ENCODE results near the gene PPP6C. TPM values are rescaled to one million over a fixed set of nuclear protein-coding genes. Genes with fewer than 3 reads are reported as not detected.

The PPP6C gene
- total and polyA plus RNA-seq, 2 of the 13 experiments (the other 11 are each of a cell fraction or from before 2014, with no cell fraction given) = 18.5 to 20.9 TPM

- TF ChIP-seq ZFP36 (IDR thresholded peaks at IDR 0.05; ENCODE audit: borderline replicate concordance, low read depth, low read length, partially characterized antibody) (no peak), ZNF503 (CRISPR knock-in tag; IDR thresholded peaks at IDR 0.05) (no peak; the same call in 1 of the 2 replicates), AGO2 (optimal IDR thresholded peaks at IDR 0.05; ENCODE audit: low read depth, low read length) (peak; percentile 61), ZBTB26 (CRISPR knock-in tag; IDR thresholded peaks at IDR 0.05; ENCODE audit: borderline replicate concordance) (peak; percentile 77; the same call in 1 of the 2 replicates), POLR2A (IDR thresholded peaks at IDR 0.05; ENCODE audit: insufficient read depth in 1 of 2, low read depth in 2 of 2, low read length in 2 of 2) (peak; percentile 94), THAP9 (CRISPR knock-in tag; IDR thresholded peaks at IDR 0.05; ENCODE audit: borderline replicate concordance) (peak; percentile 70; the same call in 1 of the 2 replicates), ZNF780A (CRISPR knock-in tag; IDR thresholded peaks at IDR 0.05) (no peak), SALL1 (CRISPR knock-in tag; IDR thresholded peaks at IDR 0.05) (peak; percentile 83), PTBP1 (IDR thresholded peaks at IDR 0.05; ENCODE audit: low read depth, low read length, poor library complexity, severe bottlenecking) (peak; percentile 18), MXI1 (IDR thresholded peaks at IDR 0.05; ENCODE audit: borderline replicate concordance, low read depth, low read length) (peak; percentile 74; the same call in 2 of the 3 replicates), ZC3H13 (CRISPR knock-in tag; IDR thresholded peaks at IDR 0.05) (peak; percentile 60; the same call in 1 of the 2 replicates), DNMT1 (CRISPR knock-in tag; IDR thresholded peaks at IDR 0.05) (0 out of 2 replicates have a peak, but pooled peaks have one; percentile 61), MAX (IDR thresholded peaks at IDR 0.05) (peak; percentile 96), HOXA5 (CRISPR knock-in tag; IDR thresholded peaks at IDR 0.05) (0 out of 2 replicates have a peak, but pooled peaks have one; percentile 19), ZNF605 (CRISPR knock-in tag; IDR thresholded peaks at IDR 0.05) (peak; percentile 73), HMGXB4 (CRISPR knock-in tag; IDR thresholded peaks at IDR 0.05; ENCODE audit: borderline replicate concordance in 1 of 2, low read depth in 1 of 2) (peak; percentile 45; a peak in 3 of 4 replicates), RFXAP (CRISPR knock-in tag; IDR thresholded peaks at IDR 0.05; ENCODE audit: borderline replicate concordance) (peak; percentile 33; the same call in 1 of the 2 replicates), ZNF530 (CRISPR knock-in tag; IDR thresholded peaks at IDR 0.05; ENCODE audit: low read depth) (no peak), PHF8 (CRISPR knock-in tag; IDR thresholded peaks at IDR 0.05) (peak; percentile 88), NAIF1 (CRISPR knock-in tag; IDR thresholded peaks at IDR 0.05; ENCODE audit: borderline replicate concordance) (peak; percentile 82)
Measured at GRCh38 chr9:125200216-125201047, 10.8 kb upstream of the PPP6C start, which contains the start of gene RABEPK (continued).
